ENCODE results near the gene CCDC28B. TPM values are rescaled to one million over a fixed set of nuclear protein-coding genes. Genes with fewer than 3 reads are reported as not detected.

CCDC28B gene
- total RNA-seq, 1 donor from 2014 or later = 58.5 TPM

GRCh38 chr1:32179193-32179442 lies 21.3 kb upstream of the CCDC28B start:
- H3K9me3 ChIP-seq (ENCODE audit: control insufficient read depth in 3 of 3, low read length in 3 of 3) = no peaks in the 10 kb centered on the region
- H3K4me3 ChIP-seq (ENCODE audit: low read length in 3 of 3) = peak overlapping the region; percentile 83 to 92 (median 88)
- H3K4me1 ChIP-seq (ENCODE audit: control insufficient read depth in 3 of 3, insufficient read depth in 3 of 3, low read length in 3 of 3) = peaks cover 29 to 36% (median 30%) of the 10 kb centered on the region in 3 donors
- H3K27me3 ChIP-seq (ENCODE audit: control insufficient read depth in 3 of 3, insufficient read depth in 3 of 3, low read length in 3 of 3) = no peaks in the 10 kb centered on the region
- peaks cover 6 to 21% (median 14%) of the 10 kb centered on the region in 3 donors for H3K36me3 ChIP-seq (ENCODE audit: control insufficient read depth in 3 of 3, insufficient read depth in 3 of 3, low read length in 3 of 3)
- peak overlapping the region; percentile 92 to 97 (median 95) for H3K9ac ChIP-seq (ENCODE audit: low read depth in 1 of 3, low read length in 3 of 3)
- H3K27ac ChIP-seq (ENCODE audit: low read depth, low read length) = peak overlapping the region; percentile 96

DNA sequence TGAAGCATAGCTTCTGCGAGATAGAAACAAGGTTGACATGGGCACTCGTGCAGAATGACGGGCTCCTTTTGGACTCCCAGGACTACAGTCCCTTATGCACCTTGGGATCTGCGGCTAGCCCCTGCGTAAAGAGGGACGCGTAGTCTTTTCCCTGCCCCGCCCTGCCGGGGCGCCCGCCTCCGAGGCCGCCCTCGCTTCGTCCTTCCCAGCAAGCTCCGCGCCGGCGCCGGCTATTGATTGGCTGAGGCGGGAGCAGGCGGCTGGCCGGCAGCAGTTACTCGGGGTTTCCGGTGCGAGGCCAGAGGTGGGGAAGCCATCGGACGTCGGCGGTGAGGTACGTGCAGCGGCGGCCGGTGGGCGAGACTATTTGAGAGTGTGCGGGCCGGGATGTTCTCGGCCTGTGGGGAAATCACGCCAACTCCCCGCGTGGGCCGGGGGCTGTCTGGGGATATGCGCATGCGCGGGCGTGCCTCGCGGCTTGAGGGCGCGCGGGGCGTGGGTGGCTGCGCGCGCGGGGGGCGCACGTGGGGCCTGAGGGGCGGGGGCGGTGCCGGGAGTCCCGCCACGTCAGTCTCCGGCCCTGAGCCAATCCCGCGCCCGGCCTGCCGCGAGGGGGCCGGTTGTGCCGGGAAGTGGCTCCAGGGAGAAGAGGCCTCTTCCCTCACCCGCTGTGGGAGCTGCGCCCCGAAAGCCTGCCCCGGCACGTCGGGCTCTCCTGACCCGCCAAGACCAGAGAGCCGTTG lies 20.8 kb upstream of the CCDC28B start, which contains the start of gene TXLNA:
Gene TXLNA, plus strand, starts transcription at position 233 of the 743 bp plus-strand sequence. CDS start 671 bp downstream, outside the sequence.
- Histone ChIP-seq H3K4me1 (ENCODE audit: control insufficient read depth in 3 of 3, insufficient read depth in 3 of 3, low read length in 3 of 3) (peaks cover 34 to 41% (median 35%) of the 10 kb centered on the region in 3 donors), H3K4me3 (ENCODE audit: low read length in 3 of 3) (peak within 1 kb of the TSS; percentile 83 to 92 (median 88)), H3K9ac (ENCODE audit: low read depth in 1 of 3, low read length in 3 of 3) (peak within 1 kb of the TSS; percentile 92 to 97 (median 95)), H3K27ac (ENCODE audit: low read depth, low read length) (peak within 1 kb of the TSS; percentile 96), H3K36me3 (ENCODE audit: control insufficient read depth in 3 of 3, insufficient read depth in 3 of 3, low read length in 3 of 3) (peaks cover 11 to 21% (median 17%) of the 10 kb centered on the region in 3 donors), H3K27me3 (ENCODE audit: control insufficient read depth in 3 of 3, insufficient read depth in 3 of 3, low read length in 3 of 3) (no peaks in the 10 kb centered on the region), H3K9me3 (ENCODE audit: control insufficient read depth in 3 of 3, low read length in 3 of 3) (no peaks in the 10 kb centered on the region)

DNA sequence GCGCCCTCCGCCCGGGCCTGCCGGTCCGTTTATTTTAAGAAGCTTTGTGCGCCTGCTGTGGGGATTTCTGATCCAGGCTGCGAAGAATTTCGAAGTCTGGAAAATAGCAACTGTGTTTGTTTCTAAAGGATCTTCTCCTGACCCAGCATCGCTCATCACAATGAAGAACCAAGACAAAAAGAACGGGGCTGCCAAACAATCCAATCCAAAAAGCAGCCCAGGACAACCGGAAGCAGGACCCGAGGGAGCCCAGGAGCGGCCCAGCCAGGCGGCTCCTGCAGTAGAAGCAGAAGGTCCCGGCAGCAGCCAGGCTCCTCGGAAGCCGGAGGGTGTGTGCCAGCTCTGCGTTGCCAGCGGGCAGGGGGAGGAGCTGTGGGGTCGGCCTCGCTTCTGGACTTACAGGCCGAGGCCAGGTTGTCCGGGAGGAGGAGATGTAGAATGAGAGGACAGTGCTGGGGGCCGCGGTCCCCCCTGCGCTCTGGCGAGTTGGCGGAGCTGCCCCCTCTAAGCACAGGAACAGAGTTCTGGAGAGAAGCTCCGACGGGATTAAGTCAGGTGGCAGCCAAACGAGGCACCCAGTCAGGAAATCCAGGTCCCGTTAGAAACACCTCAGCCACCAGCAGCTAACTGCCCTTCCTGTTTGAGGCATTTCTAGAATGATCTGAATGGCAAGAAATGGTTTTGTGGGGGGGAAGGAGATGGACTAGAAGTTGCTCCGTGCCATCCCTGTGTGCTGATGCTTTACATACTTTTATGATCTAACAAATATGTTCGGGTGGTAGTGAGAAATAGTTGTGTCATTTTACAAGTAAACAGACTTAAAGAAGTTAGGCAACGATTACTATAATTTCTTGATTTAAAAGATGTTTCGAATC lies 20.0 kb upstream of the CCDC28B start:
- peaks cover 13 to 25% (median 22%) of the 10 kb centered on the region in 3 donors for H3K36me3 ChIP-seq (ENCODE audit: control insufficient read depth in 3 of 3, insufficient read depth in 3 of 3, low read length in 3 of 3)

DNA sequence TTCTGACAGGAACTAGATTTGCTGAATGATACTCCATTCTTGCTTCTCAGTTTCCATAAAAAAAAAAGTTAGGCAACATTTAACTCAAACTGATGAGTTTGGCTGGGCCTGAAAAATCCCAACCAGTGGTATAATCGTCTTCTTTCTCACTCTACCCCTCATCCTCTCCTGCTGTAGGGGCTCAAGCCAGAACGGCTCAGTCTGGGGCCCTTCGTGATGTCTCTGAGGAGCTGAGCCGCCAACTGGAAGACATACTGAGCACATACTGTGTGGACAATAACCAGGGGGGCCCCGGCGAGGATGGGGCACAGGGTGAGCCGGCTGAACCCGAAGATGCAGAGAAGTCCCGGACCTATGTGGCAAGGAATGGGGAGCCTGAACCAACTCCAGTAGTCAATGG lies 19.3 kb upstream of the CCDC28B start:
- Histone ChIP-seq H3K27me3 (ENCODE audit: control insufficient read depth in 3 of 3, insufficient read depth in 3 of 3, low read length in 3 of 3) (no peaks in the 10 kb centered on the region), H3K27ac (ENCODE audit: low read depth, low read length) (peak overlapping the region; percentile 96), H3K9me3 (ENCODE audit: control insufficient read depth in 3 of 3, low read length in 3 of 3) (no peaks in the 10 kb centered on the region), H3K4me1 (ENCODE audit: control insufficient read depth in 3 of 3, insufficient read depth in 3 of 3, low read length in 3 of 3) (peaks cover 39 to 46% (median 40%) of the 10 kb centered on the region in 3 donors), H3K36me3 (ENCODE audit: control insufficient read depth in 3 of 3, insufficient read depth in 3 of 3, low read length in 3 of 3) (peaks cover 15 to 26% (median 23%) of the 10 kb centered on the region in 3 donors), H3K4me3 (ENCODE audit: low read length in 3 of 3) (peak overlapping the region; percentile 80 to 88 (median 83)), H3K9ac (ENCODE audit: low read depth in 1 of 3, low read length in 3 of 3) (peak overlapping the region; percentile 89 to 97 (median 92))

More for the DNA sequence above, 20.0 kb upstream of the CCDC28B start:
- Histone ChIP-seq H3K9ac (ENCODE audit: low read depth in 1 of 3, low read length in 3 of 3) (peak overlapping the region; percentile 89 to 97 (median 92)), H3K4me3 (ENCODE audit: low read length in 3 of 3) (peak overlapping the region; percentile 80 to 88 (median 83)), H3K27me3 (ENCODE audit: control insufficient read depth in 3 of 3, insufficient read depth in 3 of 3, low read length in 3 of 3) (no peaks in the 10 kb centered on the region), H3K27ac (ENCODE audit: low read depth, low read length) (peak overlapping the region; percentile 96), H3K9me3 (ENCODE audit: control insufficient read depth in 3 of 3, low read length in 3 of 3) (no peaks in the 10 kb centered on the region), H3K4me1 (ENCODE audit: control insufficient read depth in 3 of 3, insufficient read depth in 3 of 3, low read length in 3 of 3) (peaks cover 37 to 46% (median 38%) of the 10 kb centered on the region in 3 donors)

DNA sequence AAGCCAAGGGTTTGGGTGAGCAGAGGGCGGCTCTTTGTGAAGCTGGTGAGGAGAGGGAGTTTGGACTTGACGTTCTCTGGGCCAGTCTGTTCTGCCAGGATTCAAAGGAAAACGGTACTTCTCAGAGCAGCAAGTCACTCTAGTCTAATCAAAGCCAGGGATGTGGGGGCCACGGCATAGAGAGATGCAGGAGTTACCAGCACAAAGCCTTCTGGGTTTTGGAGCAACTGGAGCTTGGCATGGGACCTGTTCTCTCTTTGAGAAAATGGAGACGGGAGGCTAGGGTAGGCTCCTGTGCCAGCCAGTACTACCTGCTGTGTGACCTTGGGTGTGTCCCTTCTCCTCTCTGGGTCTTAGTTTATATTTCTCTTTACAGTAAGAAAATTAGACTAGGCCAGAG lies 18.8 kb upstream of the CCDC28B start:
- peak overlapping the region; percentile 49 to 88 (median 83) for H3K4me3 ChIP-seq (ENCODE audit: low read length in 3 of 3)
- peak overlapping the region; percentile 49 to 97 (median 92) for H3K9ac ChIP-seq (ENCODE audit: low read depth in 1 of 3, low read length in 3 of 3)
- peaks cover 41 to 50% (median 42%) of the 10 kb centered on the region in 3 donors for H3K4me1 ChIP-seq (ENCODE audit: control insufficient read depth in 3 of 3, insufficient read depth in 3 of 3, low read length in 3 of 3)
- H3K27ac ChIP-seq (ENCODE audit: low read depth, low read length) = no peak overlapping the region
- H3K36me3 ChIP-seq (ENCODE audit: control insufficient read depth in 3 of 3, insufficient read depth in 3 of 3, low read length in 3 of 3) = peaks cover 18 to 31% (median 28%) of the 10 kb centered on the region in 3 donors
- no peaks in the 10 kb centered on the region for H3K27me3 ChIP-seq (ENCODE audit: control insufficient read depth in 3 of 3, insufficient read depth in 3 of 3, low read length in 3 of 3)
- no peaks in the 10 kb centered on the region for H3K9me3 ChIP-seq (ENCODE audit: control insufficient read depth in 3 of 3, low read length in 3 of 3)

DNA sequence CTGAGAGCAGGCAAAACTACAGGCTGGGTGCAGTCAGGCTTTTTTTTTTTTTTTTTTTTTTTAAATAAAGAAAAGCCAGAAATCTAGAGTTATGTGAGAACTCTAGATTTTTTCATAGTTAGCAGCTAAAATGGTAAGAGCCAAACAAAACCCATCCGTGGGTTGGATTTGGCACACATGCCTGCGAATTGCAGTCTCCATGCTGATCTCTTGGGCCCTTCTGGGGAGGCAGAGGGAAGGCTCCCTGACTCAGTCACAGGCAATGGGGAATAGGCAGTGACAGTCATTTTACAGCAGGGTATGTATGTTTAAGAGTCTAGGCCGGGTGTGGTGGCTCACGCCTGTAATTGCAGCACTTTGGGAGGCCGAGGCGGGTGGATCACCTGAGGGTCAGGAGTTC lies 18.3 kb upstream of the CCDC28B start:
- Histone ChIP-seq H3K9me3 (ENCODE audit: control insufficient read depth in 3 of 3, low read length in 3 of 3) (no peaks in the 10 kb centered on the region), H3K36me3 (ENCODE audit: control insufficient read depth in 3 of 3, insufficient read depth in 3 of 3, low read length in 3 of 3) (peaks cover 22 to 34% (median 32%) of the 10 kb centered on the region in 3 donors), H3K27ac (ENCODE audit: low read depth, low read length) (no peak overlapping the region), H3K27me3 (ENCODE audit: control insufficient read depth in 3 of 3, insufficient read depth in 3 of 3, low read length in 3 of 3) (no peaks in the 10 kb centered on the region), H3K9ac (ENCODE audit: low read depth in 1 of 3, low read length in 3 of 3) (peak overlapping the region in 2 of 3 donors; percentile 57 to 92), H3K4me3 (ENCODE audit: low read length in 3 of 3) (peak overlapping the region in 1 of 3 donors; percentile 49), H3K4me1 (ENCODE audit: control insufficient read depth in 3 of 3, insufficient read depth in 3 of 3, low read length in 3 of 3) (peaks cover 41 to 50% (median 42%) of the 10 kb centered on the region in 3 donors)

- Histone ChIP-seq H3K4me3 (ENCODE audit: low read length in 3 of 3) (no peak overlapping the region), H3K36me3 (ENCODE audit: control insufficient read depth in 3 of 3, insufficient read depth in 3 of 3, low read length in 3 of 3) (peaks cover 44 to 58% (median 58%) of the 10 kb centered on the region in 3 donors), H3K4me1 (ENCODE audit: control insufficient read depth in 3 of 3, insufficient read depth in 3 of 3, low read length in 3 of 3) (peaks cover 33 to 39% (median 33%) of the 10 kb centered on the region in 3 donors)
These were observed 15.7 kb upstream of the CCDC28B start for GRCh38 chr1:32184650-32185049.

DNA sequence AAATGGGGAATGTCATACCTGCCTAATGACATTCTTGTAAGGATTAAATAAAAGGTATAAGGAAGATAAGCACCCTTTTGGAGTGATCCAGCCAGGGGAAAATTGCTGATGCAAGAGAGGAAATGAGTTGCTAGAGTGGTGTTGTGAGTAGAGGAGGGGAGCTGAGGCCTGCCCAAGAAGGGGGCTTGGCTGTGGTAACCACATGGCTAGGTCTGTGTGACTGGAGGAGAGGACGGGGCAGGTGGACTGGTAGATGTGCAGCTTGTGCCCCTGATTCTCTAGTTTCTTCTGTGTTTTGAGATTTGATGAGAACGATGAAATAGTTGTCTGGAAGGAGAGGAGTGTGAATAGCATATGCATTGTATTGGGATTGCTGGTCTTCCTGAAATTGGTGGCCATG lies 14.3 kb upstream of the CCDC28B start:
- H3K36me3 ChIP-seq (ENCODE audit: control insufficient read depth in 3 of 3, insufficient read depth in 3 of 3, low read length in 3 of 3) = peaks cover 56 to 72% (median 70%) of the 10 kb centered on the region in 3 donors
- no peaks in the 10 kb centered on the region for H3K9me3 ChIP-seq (ENCODE audit: control insufficient read depth in 3 of 3, low read length in 3 of 3)
- peaks cover 25 to 28% (median 25%) of the 10 kb centered on the region in 3 donors for H3K4me1 ChIP-seq (ENCODE audit: control insufficient read depth in 3 of 3, insufficient read depth in 3 of 3, low read length in 3 of 3)
- no peak overlapping the region for H3K9ac ChIP-seq (ENCODE audit: low read depth in 1 of 3, low read length in 3 of 3)
- H3K27me3 ChIP-seq (ENCODE audit: control insufficient read depth in 3 of 3, insufficient read depth in 3 of 3, low read length in 3 of 3) = no peaks in the 10 kb centered on the region
- no peak overlapping the region for H3K4me3 ChIP-seq (ENCODE audit: low read length in 3 of 3)
- H3K27ac ChIP-seq (ENCODE audit: low read depth, low read length) = no peak overlapping the region

More at GRCh38 chr1:32184650-32185049, 15.7 kb upstream of the CCDC28B start:
- no peaks in the 10 kb centered on the region for H3K9me3 ChIP-seq (ENCODE audit: control insufficient read depth in 3 of 3, low read length in 3 of 3)
- no peak overlapping the region for H3K27ac ChIP-seq (ENCODE audit: low read depth, low read length)
- H3K9ac ChIP-seq (ENCODE audit: low read depth in 1 of 3, low read length in 3 of 3) = no peak overlapping the region
- H3K27me3 ChIP-seq (ENCODE audit: control insufficient read depth in 3 of 3, insufficient read depth in 3 of 3, low read length in 3 of 3) = no peaks in the 10 kb centered on the region

- Histone ChIP-seq H3K36me3 (ENCODE audit: control insufficient read depth in 3 of 3, insufficient read depth in 3 of 3, low read length in 3 of 3) (peaks cover 58 to 72% (median 70%) of the 10 kb centered on the region in 3 donors), H3K9me3 (ENCODE audit: control insufficient read depth in 3 of 3, low read length in 3 of 3) (no peaks in the 10 kb centered on the region), H3K27ac (ENCODE audit: low read depth, low read length) (no peak overlapping the region), H3K27me3 (ENCODE audit: control insufficient read depth in 3 of 3, insufficient read depth in 3 of 3, low read length in 3 of 3) (no peaks in the 10 kb centered on the region), H3K4me1 (ENCODE audit: control insufficient read depth in 3 of 3, insufficient read depth in 3 of 3, low read length in 3 of 3) (peaks cover 20 to 24% (median 21%) of the 10 kb centered on the region in 3 donors), H3K9ac (ENCODE audit: low read depth in 1 of 3, low read length in 3 of 3) (no peak overlapping the region), H3K4me3 (ENCODE audit: low read length in 3 of 3) (no peak overlapping the region)
These were observed 13.9 kb upstream of the CCDC28B start for GRCh38 chr1:32186491-32186890.

Measured in skeletal muscle tissue (tissue), 4 donors.